ENCODE data around the gene GPHN. TPM values are rescaled to one million over a fixed set of nuclear protein-coding genes. Genes with fewer than 3 reads are reported as not detected.

GPHN gene
- total RNA-seq, 2 experiments from 2014 or later, result 26.3 to 26.6 TPM

DNA sequence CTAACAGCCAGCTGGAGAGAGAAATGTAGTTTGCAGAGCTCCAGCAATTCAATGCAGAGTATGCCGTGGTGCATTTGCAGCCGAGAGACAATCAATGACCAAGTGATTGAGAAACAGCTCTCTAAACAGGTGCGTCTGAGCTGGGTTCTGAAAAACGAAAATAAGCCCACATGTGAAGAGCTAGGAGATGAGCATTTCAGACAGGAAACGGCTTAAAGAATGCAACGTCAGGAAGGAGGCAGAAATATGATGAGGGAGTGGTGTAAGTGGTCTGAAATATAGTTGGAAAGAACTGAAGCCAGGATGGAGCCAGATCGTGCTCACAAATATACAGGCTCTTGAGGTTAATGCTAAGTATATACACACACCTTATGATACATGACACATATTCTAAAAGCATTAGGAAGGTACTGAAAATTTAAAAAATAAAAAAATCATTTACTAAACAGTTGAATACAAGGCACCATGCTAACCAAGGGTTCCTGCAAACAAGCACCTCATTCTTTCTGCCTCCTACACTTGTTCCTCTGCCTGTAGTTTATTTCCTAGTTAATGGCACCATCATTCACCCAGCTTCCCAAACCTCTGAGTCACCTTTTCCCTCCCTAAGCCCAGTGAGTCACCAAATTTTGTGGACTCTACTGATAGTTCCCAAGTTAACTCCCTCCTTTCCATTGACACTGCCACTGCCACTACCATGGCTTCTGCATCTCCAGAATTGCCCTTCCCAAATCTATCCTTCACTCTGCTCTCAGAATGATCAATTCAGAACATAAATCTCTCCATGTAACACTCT is 679.0 kb downstream of the GPHN start:
- intact Hi-C loops (cut with micrococcal nuclease), result loop anchor here (5.0 kb wide), 1 partner anchor 55 kb away; the partner anchor contains the start of gene PALS1

DNA sequence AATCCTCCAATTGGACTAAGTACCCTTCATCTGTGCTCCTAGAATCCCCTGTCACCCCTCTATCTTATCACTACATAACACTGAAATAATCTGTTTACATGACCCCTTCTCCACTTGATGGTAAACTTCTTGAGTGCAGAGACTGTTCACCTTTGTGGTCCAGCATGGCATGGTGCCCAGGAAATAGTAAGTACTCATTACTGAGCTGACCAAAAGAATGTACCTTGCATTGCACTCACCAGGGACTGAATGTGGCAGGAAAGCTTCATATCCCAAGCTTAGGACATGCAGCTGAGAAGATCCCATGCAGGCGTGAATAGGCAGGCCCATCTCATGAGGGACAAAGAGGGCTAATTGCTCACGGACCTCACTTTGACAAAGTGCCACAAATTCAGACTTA is 679.9 kb downstream of the GPHN start:
- ChIA-PET POLR2A (no interaction called here), CTCF (interaction anchor here (0.8 kb wide), 1 partner anchor 98 kb away, joined by 4 read pairs; no protein-coding TSS in a partner anchor)

More for the DNA sequence above, 679.0 kb downstream of the GPHN start:
- H3K27ac Mint-ChIP-seq, result no peak overlapping the region
- no peak overlapping the region for H3K4me3 Mint-ChIP-seq
- no peaks in the 10 kb centered on the region for H3K9me3 Mint-ChIP-seq
- peaks cover 18% of the 10 kb centered on the region for H3K4me1 Mint-ChIP-seq (ENCODE audit: low read depth)
- no peaks in the 10 kb centered on the region for H3K27me3 Mint-ChIP-seq
- ChIA-PET CTCF (interaction anchor here (1.0 to 1.3 kb wide), 2 partner anchors 19 to 99 kb away, joined by 3 to 6 read pairs; no protein-coding TSS in a partner anchor), POLR2A (no interaction called here)
- no peaks in the 10 kb centered on the region for H3K36me3 Mint-ChIP-seq (ENCODE audit: low read depth)
- DNase-seq (peak; percentile 17), ATAC-seq (peak; percentile 57)
- TF ChIP-seq, protein P1, sequence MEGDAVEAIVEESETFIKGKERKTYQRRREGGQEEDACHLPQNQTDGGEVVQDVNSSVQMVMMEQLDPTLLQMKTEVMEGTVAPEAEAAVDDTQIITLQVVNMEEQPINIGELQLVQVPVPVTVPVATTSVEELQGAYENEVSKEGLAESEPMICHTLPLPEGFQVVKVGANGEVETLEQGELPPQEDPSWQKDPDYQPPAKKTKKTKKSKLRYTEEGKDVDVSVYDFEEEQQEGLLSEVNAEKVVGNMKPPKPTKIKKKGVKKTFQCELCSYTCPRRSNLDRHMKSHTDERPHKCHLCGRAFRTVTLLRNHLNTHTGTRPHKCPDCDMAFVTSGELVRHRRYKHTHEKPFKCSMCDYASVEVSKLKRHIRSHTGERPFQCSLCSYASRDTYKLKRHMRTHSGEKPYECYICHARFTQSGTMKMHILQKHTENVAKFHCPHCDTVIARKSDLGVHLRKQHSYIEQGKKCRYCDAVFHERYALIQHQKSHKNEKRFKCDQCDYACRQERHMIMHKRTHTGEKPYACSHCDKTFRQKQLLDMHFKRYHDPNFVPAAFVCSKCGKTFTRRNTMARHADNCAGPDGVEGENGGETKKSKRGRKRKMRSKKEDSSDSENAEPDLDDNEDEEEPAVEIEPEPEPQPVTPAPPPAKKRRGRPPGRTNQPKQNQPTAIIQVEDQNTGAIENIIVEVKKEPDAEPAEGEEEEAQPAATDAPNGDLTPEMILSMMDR (IDR thresholded peaks at IDR 0.05), result no peak

DNA sequence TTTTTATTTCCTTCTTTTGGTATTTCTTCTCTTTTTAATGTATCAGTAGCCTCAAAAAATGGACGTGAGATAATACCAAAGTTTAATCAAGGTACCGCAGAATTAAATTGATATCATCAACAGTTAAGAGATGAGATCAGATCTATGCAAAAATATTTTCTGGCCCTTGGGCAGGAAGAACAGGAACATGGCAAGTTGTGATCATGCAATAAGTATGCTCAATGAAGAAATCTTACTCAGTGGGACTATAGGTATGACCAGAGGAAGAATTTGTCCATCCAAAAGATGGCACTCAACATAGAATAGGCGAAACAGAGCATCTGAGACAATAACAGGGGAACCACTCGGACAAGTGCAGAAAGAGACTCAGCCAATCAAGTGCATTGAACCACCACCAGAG is 680.4 kb downstream of the GPHN start:
- CTCF ChIA-PET, result interaction anchor here (0.8 kb wide), 1 partner anchor 97 kb away, joined by 4 read pairs; no protein-coding TSS in a partner anchor
- POLR2A ChIA-PET, result no interaction called here
- Mint-ChIP-seq H3K9me3 (no peaks in the 10 kb centered on the region), H3K36me3 (ENCODE audit: low read depth) (no peaks in the 10 kb centered on the region), H3K4me3 (no peak overlapping the region), H3K27me3 (no peaks in the 10 kb centered on the region), H3K4me1 (ENCODE audit: low read depth) (peaks cover 18% of the 10 kb centered on the region), H3K27ac (no peak overlapping the region)
- TF ChIP-seq, protein P1 (IDR thresholded peaks at IDR 0.05), result no peak
- intact Hi-C loops (cut with micrococcal nuclease), result loop anchor here (5.0 kb wide), 1 partner anchor 54 kb away; the partner anchor contains the start of gene PALS1
- no peak for ATAC-seq
- no peak for DNase-seq

More for the DNA sequence above, 679.9 kb downstream of the GPHN start:
- ATAC-seq (no peak), DNase-seq (no peak)
- Mint-ChIP-seq H3K4me3 (no peak overlapping the region), H3K36me3 (ENCODE audit: low read depth) (no peaks in the 10 kb centered on the region), H3K4me1 (ENCODE audit: low read depth) (peaks cover 18% of the 10 kb centered on the region), H3K9me3 (no peaks in the 10 kb centered on the region), H3K27ac (no peak overlapping the region), H3K27me3 (no peaks in the 10 kb centered on the region)
- intact Hi-C loops (cut with micrococcal nuclease), result loop anchor here (5.0 kb wide), 1 partner anchor 54 kb away; the partner anchor contains the start of gene PALS1
- TF ChIP-seq, protein P1 (IDR thresholded peaks at IDR 0.05), result no peak

DNA sequence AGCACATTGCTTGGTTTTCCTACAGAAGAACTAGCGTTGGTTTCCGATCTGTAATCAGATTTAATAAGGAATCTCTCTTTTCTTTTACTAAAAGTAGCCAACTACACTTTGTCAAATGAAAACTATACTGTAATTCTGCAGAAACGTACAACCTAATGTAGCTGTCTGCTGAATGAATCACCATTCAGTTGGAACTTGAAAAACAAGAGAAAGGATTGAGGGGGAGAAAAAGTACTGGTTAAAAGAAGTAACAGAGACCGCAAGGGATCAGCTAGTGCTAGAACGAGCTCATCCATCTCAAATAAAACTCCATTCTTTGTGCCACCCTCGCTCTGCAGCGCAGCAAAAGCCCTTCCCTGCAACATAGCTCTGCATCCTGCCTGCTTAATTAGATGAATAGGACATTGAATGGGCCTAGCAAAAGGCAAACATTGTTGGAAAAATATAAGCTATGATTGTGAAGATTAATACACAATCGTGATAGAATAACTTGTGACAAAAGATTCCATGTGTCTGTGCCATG is 683.9 kb downstream of the GPHN start:
- CTCF ChIA-PET, result interaction anchor here (0.8 to 1.2 kb wide), 3 partner anchors 25 to 145 kb away, joined by 3 read pairs; no protein-coding TSS in a partner anchor
- H3K27ac Mint-ChIP-seq, result no peak overlapping the region

More for the DNA sequence above, 683.9 kb downstream of the GPHN start:
- Mint-ChIP-seq H3K4me3 (no peak overlapping the region), H3K4me1 (ENCODE audit: low read depth) (peaks cover 9% of the 10 kb centered on the region), H3K9me3 (no peaks in the 10 kb centered on the region), H3K27me3 (no peaks in the 10 kb centered on the region), H3K36me3 (ENCODE audit: low read depth) (no peaks in the 10 kb centered on the region)
- intact Hi-C loops (cut with micrococcal nuclease), result no loop called here
- DNase-seq (no peak), ATAC-seq (no peak)
- TF ChIP-seq, protein P1 (IDR thresholded peaks at IDR 0.05), result no peak
- POLR2A ChIA-PET, result no interaction called here

Measured in activated CD8-positive, alpha-beta T cell treated with anti-CD3 and anti-CD28 coated beads for 36 hours (primary cell).